ENCODE measurements around the gene HORMAD1.

DNA sequence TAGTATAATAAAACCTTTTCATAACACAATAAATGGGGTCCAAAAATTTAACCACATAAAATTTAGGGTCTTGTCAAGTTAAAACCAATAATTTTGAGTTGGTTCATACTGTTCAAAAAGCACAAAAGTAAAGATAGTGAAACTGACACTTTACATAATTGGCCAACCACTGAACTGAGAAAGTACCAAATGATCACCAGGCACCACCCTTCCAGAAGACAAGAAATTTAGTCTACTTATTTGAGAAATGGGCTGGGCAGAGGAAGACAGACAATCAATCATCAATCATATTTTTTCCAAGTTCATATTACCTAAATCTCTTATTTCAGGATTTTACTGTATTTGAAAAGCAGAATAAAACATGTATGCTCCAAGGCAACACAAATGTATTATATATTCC, 17.3 kb downstream of the HORMAD1 start:
- TF ChIP-seq, protein P1, sequence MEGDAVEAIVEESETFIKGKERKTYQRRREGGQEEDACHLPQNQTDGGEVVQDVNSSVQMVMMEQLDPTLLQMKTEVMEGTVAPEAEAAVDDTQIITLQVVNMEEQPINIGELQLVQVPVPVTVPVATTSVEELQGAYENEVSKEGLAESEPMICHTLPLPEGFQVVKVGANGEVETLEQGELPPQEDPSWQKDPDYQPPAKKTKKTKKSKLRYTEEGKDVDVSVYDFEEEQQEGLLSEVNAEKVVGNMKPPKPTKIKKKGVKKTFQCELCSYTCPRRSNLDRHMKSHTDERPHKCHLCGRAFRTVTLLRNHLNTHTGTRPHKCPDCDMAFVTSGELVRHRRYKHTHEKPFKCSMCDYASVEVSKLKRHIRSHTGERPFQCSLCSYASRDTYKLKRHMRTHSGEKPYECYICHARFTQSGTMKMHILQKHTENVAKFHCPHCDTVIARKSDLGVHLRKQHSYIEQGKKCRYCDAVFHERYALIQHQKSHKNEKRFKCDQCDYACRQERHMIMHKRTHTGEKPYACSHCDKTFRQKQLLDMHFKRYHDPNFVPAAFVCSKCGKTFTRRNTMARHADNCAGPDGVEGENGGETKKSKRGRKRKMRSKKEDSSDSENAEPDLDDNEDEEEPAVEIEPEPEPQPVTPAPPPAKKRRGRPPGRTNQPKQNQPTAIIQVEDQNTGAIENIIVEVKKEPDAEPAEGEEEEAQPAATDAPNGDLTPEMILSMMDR (IDR thresholded peaks at IDR 0.05; ENCODE audit: control extremely low read depth in 1 of 3, insufficient read depth in 1 of 3, low read depth in 1 of 3, low read length in 3 of 3), result no peak
- TF ChIP-seq MAFK (IDR thresholded peaks at IDR 0.05; ENCODE audit: low read depth, low read length), result no peak
- no peak for TF ChIP-seq BRCA1 (IDR thresholded peaks at IDR 0.05; ENCODE audit: low read depth, low read length)
- TF ChIP-seq CREB1 (IDR thresholded peaks at IDR 0.05), result no peak
- TF ChIP-seq SRF (IDR thresholded peaks at IDR 0.05; ENCODE audit: low read depth, low read length), result no peak
- TF ChIP-seq RNF2 (IDR thresholded peaks at IDR 0.05; ENCODE audit: borderline replicate concordance, low read depth, low read length, missing control alignments, poor library complexity, severe bottlenecking), result no peak
- TF ChIP-seq, protein P2, sequence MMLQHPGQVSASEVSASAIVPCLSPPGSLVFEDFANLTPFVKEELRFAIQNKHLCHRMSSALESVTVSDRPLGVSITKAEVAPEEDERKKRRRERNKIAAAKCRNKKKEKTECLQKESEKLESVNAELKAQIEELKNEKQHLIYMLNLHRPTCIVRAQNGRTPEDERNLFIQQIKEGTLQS (IDR thresholded peaks at IDR 0.05; ENCODE audit: insufficient read depth, low read depth, low read length), result no peak
- no peak for TF ChIP-seq ZNF274 (IDR thresholded peaks at IDR 0.05; ENCODE audit: borderline replicate concordance, extremely low read depth, low read length)
- TF ChIP-seq BCL11A (IDR thresholded peaks at IDR 0.05; ENCODE audit: low read depth in 2 of 2, low read length in 2 of 2), result no peak

Measured in H1 (cell line).